ENCODE measurements around the gene LRP3.

GRCh38 chr19:33189453-33189852, 4.7 kb upstream of the LRP3 start:
- no peak for TF ChIP-seq CTCF (IDR thresholded peaks at IDR 0.05; ENCODE audit: insufficient read depth, low read depth, low read length)
- TF ChIP-seq EZH2 (IDR thresholded peaks at IDR 0.05; ENCODE audit: insufficient read depth, low read length), result no peak

Data from astrocyte (in vitro differentiated cells and primary cell).